ENCODE results near the gene ARL15.
A peak's percentile ranks its signal among the peaks of the same experiment; 100 is the strongest.
"Not testable (repeated sequence)": the region's sequence is repeated elsewhere in the genome, so short reads cannot be mapped to it uniquely, and the experiment has no call there.

The ARL15 gene

DNA sequence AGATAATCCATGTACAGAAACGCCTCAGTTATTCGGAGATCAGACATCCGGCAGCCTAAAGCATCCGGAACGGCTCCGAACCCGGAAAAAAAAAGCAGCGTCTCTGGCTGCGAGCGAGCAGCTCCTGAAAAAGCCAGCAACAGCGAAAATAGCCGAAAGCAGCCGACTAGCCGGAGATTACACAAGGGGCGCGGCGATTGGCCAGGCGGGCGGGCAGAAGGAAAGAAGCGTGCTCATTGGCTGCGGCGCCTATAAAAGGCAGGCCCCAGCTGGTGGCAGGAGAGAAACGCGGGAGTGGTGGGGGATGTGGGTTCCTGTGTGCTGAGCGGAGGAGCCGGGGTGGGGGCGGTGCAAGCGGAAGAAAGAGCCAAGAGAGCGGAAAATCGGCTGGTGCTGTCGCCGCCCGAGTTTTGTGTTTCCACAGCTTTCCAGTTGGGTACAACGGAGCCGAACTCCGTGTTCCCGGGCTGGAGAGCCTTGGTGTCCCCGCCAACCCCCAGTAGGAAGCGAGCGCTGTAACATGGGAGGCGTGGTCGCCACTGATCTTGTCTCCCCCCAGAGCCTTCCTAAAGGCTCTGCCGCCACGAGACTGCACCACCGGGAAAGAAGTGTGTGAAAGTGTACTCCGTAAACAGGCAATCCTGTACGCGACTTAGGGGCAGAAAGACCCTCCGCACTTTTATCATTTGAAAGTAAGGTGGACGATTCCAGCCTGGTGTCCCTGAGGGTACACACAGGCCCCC is at the start of gene ARL15:
TSS of gene ARL15 (minus strand) at position 141 of the 743 bp plus-strand sequence.
- peak; percentile 99 for DNase-seq (ENCODE audit: low spot score)

DNA sequence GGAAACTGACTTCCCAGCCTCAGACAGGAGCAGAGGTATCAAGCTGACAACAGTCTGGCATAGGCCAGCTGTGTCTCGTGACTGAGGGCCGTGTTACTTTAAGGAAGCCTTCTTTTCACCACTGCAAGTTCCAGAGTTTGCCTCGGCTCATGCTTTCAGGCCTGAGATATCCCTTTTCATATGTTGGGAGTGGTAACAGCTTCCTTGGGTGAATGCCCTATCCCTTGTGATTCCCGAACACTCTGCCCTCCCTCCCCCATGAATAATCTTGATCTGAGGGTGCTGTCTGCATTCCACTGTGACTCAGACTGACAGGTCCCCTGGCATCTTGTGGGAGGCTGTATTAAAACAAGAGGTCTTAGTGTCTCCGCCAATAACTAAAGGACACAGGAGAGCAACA is 49.7 kb upstream of the ARL15 start:
- peak; percentile 85 for DNase-seq (ENCODE audit: low spot score)

DNA sequence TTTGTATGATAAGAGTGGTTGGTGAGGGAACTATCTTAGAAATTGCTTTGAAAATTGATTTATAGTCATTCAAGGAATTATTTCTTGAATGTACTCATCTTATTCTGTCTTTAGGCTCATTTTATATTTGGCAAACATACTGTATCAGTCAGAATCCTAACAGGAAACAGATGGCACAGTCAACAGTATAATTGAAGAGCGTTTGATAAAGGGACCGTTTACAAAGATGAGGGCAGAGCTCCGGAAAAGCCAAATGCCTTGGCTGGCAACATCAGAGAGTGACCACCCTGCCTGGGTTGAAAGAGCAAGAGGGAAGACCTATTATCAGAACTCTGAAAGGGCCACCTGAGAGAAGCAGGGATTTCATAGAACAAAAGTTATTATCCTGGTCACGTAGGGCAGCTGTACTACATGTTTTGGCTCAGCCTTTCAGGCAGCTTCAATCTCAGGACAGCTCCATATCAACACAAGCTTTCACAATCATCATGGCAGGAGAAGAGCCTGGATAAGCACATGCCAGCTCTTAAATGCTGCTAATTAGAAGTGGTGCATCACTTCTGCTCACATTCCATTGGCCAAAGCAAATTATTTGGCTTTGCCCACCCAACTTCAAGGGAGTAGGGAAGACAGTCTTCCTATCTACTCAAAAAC is 47.2 kb upstream of the ARL15 start:
- DNase-seq (ENCODE audit: low spot score): no peak

DNA sequence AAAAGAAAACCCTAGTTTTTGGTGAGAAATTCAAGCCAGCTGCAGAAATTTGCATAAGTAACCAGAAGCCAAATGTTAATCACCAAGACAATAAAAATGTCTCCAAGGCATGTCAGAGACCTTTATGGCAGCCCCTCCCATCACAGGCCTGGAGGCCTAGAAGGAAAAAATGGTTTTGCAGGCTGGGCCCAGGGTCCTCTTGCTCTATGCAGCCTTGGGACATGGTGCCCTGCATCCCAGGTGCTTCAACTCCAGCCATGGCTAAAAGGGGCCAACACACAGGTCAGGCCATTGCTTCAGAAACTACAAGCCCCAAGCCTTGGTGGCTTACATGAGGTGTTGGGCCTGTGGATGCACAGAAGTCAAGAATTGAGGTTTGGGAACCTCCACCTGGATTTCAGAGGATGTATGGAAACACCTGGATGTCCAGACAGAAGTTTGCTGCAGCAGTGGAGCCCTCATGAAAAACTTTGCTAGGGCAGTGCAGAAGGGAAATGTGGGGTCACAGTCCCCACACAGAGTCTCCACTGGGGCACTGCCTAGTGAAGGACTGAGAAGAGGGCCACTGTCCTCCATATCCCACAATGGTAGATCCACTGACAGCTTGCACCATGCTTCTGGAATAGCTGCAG is 43.7 kb upstream of the ARL15 start:
- not testable (repeated sequence) for DNase-seq (ENCODE audit: low spot score)

DNA sequence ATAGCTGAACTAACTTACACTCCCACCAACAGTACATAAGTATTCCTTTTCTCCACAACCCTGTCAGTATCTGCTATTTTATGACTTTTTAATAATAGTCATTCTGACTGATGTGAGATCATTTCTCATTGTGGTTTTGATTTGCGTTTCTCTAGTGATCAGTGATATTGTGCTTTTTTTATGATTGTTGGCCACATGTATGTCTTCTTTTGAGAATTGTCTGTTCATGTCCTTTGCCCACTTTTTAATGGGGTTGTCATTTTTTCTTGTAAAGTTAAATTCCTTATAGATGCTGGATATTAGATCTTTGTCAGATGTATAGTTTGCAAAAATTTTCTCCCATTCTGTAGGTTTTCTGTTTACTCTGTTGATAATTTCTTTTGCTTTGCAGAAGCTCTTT is 42.2 kb upstream of the ARL15 start:
- not testable (repeated sequence) for DNase-seq (ENCODE audit: low spot score)

DNA sequence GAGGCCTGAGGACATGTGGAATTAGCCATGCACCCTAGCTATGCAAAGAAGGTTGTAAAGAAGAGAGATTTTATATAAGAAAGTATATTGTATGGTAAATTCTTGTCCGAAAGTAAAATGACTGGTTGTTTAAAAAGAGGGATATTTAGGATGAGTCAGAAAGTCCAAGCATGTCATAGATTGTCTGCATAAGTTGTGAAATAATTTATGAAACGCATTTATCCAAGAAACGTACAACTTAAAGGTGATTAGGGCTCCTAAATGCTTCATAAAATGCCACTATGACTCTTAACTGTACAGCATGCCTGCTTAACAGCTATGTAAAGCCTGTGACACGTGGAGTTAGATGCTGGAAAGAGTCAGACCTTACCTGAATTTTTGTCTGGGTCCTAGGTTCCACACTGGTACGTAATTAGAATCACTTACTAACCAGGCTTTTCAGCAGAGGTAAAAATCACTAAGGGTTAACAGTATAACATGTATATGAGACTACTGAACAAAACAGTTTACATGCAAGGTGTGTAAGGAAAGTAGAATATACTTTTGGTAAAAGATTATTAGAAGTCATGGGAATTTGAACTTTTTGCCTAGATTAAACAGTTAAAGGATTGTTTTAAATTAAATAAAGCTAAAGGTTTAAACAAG is 37.0 kb upstream of the ARL15 start:
- DNase-seq (ENCODE audit: low spot score): no peak

DNA sequence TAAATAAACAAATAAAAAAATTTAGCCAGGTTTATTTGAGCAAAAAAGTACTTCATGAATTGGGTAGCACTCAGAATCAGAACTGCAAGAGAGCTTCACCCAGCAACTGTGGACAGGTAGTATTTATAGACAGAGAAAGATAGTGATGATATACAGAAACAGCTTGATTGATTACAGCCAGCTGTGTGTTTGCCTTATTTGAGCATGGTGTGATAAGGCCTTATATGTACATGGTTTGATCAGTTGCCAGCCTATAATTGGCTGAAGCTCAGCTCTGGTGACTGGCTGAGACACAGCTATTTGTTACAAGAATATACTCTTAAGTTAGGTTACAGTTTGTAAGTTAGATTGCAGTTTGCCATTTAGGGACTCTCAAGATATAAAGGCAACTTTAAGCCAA is 34.3 kb upstream of the ARL15 start:
- no peak for DNase-seq (ENCODE audit: low spot score)

DNA sequence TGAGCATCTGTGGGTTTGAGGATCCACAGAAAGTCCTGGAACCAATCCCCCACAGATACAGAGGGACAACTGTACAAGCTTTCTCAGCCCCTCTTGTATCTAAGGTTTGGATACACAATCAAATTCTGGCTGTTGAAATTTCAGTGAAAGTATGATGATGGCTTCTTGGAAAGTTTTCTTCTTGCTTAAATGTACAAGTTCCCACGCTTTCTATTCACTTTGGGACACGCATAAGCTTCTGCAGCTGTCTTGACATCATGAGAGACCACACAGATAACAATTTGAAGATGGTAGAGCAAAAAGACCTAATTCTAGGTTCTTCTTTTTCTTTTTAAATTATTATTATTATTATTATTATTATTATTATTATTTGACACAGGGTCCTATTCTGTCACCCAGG is 31.6 kb upstream of the ARL15 start:
- no peak for DNase-seq (ENCODE audit: low spot score)

DNA sequence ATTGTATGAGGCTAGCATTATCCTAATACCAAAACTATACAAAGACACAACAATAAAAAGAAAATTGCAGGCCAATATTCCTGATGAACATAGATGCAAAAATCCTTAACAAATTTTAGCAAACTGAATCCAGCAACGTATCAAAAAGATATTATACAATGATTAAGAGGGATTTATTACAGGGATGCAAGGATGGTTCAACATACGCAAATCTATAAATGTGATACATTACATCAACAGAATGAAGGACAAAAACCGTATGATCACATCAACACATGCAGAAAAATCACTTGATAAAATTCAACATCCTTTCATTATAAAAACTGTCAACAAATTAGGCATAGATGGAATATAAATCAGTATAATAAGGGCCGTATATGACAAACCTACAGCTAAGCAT is 27.1 kb upstream of the ARL15 start:
- no peak for DNase-seq (ENCODE audit: low spot score)

DNA sequence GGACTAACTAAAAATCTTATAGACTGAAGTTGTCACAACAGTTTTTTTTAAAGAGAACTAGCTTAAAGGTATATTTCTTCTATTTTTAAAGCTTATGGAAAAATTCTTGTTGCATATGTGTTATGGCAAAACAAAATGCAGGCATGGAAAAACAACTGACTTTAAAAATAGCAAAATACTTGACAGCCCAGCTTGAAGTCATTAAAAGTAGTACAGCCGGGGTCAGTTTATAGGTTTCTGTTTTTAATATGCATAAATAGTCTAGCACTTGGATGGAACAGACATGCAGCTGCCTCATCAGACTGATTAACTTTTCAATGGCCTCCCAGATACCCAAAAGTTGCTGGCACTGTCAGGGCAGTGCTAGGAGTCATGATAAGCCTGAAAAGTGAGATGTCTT is 22.3 kb upstream of the ARL15 start:
- DNase-seq (ENCODE audit: low spot score): no peak

DNA sequence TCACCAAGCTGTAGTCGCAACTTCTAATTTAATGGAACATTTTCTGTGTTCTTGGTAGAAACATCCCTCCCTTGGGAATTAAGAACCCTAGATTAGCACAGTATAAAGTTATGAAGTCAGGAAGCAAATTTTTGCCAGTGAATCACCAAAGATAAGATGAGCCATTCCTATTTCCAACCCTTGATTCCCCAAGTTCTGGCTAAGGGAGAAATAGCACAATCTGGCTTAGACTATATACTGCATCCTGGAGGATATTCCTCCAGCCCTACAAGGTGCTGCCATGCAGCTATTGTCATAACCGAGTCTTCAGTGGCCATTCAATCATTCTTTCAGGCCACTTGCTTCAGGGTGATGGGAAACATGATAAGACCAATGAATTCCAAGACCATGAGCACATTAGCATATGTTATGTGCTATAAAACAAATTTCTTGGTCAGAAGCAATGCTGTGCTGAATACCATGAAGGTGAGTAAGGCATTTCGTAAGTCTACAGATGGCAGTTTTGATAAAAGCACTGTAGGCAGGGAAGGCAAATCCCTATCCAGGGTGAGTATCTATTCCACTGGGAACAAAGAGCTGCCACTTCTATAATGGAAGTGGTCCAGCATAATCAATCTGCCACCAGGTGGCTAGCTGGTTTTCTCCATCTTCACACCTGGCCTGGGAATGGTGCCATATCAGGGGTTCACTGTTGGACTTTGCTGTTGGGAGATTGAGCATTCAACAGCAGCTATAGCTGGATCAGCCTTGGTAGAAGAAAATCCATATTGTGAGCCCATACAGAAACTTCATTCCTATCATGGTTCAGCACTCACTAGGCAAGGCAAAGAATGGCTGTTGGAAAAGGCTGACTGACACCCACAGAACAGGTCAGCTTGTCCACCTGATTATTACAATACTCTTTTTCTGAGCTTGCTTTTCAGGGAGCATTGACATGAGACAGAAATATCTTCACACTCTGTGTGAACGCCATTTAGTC is 19.6 kb upstream of the ARL15 start:
- peak; percentile 72 for DNase-seq (ENCODE audit: low spot score)

DNA sequence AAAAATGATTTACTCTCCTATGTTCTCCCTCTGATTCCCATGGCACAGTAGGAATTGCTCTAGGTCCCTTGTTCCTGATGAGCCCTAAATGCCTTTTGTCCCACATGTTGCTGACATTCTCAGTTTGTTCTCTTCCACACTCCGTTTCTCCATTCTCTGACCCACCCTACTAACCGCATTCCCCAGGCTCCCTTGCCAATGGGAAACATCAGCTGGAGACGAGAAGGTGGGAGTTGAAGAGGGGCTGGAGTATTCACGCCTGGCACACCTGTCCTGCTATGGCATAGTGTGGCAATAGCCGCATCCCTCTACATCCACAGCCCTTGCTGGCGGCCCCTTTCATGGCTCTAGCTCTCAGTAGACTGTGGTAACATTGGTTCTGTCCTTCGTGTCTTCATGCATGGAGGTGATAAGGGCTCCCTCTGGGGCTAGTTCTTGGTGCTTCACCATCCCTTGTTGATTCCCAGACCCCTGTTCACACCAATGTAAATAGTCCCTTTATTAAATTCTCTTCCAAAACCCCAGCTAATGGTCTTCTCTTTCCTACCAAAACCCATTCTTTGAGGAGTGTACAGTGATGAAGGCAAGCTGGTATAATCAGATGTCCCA is 16.4 kb upstream of the ARL15 start:
- DNase-seq (ENCODE audit: low spot score): no peak

DNA sequence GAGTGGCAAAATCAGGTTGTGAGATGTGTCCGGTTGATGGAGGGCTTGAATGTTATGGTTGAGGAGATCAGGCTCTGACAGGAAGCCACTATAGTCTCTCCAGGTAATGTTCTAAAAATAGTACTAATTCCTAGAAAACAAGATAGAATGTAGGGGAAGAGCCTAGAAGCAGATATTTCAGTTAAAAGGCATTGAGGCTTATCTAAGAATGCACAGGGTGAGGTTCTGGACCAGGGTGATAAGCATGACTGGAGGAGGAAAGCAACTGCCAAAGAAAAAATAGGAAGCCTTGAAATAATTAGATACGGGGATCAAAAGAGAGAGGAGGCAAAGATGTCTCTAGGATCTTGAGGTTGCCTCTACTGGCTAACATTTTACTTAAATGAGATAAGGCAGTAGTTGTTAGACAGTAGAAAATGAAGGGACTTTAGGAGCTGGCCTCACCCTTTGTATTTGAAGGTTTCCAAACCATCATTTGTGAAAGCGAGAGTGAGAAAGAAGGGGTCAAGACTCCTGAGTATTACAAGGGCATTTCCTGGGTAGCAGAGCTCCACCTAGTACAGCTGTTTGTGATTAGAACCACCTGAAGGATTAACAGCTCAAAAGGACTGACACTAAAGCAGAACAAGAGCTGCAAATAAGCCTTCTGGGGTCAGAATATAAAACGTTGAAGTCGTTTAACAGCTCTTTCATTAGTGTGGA is 15.4 kb upstream of the ARL15 start:
- no peak for DNase-seq (ENCODE audit: low spot score)

DNA sequence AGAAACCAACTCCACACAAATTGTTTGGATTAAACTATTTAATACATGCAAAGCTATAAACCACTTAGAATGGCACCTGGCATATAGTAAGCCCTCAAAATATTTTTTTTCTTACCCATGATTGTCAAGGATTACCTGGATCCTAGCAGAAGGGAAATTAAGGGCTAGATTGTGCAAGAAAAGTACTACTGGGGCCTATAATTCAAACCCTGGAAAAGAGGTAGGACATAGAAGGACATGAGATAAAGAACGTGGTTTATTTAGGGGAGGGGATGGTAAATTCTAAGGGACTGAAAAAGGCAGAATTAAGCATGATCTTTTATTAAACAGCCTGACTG is 14.9 kb upstream of the ARL15 start:
- DNase-seq (ENCODE audit: low spot score): no peak

DNA sequence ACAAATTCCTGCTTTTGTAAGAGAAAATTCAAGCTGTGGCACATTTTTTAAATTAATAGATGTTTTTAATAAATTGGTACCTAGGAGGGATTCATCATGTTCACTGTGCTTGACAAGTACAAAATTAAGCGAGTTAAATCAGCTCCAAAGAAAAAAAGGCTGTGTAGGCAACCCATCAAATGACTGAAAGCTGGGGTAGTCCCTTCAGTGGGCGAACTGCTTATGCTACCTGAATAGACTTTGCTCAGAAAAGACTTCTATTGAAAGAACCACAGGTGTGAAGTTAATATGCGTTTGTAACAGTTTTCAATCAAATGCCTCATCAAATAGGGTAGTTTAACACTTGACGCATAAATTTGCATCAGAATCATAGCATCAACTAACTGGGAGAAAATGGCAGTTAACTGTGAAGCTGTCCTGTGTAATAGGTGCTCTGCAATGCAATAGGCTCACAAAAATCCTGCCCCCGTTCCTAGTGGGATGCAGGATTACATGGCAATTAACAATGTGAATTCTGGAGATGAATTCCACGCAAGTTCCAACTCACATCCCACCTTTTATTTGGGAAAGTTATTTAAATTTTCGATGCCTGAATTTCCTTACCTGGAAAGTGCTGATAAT is 14.4 kb upstream of the ARL15 start:
- no peak for DNase-seq (ENCODE audit: low spot score)

DNA sequence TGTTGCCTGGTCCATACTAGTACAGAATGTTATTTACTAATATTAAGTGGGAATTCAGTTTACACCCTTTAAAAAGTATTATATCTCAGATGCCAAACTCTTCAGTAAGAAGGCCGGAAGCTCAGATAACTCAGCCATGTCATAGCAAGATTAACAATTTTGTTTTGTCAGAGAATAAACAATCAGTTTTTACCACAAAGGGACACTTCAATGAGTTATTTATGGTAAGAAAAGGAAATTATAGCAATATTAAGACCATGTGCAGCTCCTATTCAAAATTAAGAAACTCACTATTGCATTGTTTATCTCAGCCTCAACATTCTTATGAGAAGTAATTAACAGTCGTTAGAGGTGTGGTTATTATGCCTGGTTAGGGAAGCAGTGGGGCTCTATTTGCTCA is 13.1 kb upstream of the ARL15 start:
- DNase-seq (ENCODE audit: low spot score): no peak

DNA sequence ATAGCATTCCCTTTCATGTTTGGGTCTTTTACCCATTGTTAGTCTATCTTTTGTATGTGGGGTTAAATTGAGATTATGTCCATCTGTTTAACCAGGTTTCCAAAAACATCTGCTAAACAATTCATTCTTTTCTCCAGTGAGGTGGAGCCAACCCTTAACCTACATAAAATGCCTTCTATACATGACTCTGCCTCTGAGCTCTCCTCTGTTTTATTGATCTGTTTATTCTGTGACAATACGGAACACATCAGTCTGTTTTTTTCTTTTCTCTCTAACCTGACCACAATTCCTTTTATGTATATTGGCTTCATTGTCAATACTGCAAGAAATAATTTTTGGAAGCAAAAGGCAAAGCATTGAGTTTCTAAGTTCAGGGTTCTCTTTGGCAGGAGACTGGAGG is 9.9 kb upstream of the ARL15 start:
- no peak for DNase-seq (ENCODE audit: low spot score)

DNA sequence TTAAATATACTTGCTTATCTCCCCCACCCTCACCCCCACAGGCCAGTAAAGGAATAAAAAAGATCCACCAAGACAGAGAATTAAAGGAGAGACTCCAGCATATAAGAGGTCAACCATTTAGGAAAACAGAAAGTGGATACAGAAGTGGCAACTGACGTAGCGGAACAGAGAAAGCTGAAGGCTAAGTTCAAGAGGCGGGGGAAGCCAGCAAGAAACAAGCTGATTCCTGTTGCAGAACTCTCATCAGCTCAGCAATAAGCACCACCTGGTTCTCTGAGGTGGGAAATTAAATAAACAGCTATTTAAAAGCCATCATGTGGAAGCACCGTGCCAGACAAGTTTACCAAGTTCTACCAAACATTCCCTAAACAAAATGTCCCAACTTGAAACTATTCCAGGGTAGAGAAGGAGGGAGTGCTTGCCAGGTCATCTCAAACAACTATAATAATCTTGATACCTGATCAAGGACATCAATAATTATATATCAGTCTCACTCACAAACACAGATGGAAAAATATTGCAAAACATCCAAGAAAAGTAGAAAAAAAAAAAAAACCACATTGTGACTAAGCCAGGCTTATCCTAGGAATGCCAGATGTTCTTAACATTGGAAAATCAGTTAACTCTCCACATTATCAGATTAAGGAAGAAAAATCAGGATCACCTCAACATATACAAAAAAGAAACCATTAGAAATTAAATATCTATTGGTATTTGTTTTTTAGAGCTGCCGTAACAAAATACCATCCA is 7.3 kb upstream of the ARL15 start:
- DNase-seq (ENCODE audit: low spot score): peak; percentile 49

DNA sequence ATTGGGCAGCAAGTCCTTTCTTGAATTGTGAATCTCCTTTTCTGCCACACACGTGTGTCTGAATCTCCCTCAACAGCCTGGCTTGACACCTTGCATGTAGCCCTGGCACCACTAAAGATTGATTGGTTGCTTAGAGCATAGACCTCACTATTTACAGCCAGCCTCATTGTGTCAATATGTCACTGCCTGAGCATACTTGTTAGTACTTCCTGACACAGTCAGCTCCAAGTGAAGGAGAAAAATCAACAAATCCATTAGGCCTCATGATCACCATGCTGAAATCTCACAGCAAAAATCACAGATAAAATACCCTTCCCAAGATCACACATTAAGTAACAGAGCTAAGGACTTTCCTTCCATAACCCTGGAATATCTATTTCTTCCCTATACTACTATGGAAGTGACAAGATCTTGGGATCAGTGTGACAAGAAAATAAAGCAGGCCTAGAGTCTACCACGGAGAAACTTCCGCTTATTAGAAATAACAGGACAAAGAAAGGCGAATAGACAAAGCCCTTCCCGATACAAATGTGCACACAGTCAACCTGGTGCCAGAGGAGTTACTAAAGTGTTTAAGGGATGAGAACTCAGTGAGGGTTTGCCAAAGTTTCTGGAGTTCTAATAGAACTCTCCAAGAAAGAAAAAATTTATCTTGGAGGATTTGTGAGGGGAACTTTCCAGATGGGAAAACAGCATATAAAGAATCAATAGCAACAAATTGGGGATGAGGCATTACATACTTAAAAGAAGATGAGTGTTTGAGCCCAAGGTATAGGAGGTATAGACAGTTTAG is 5.6 kb upstream of the ARL15 start:
- no peak for DNase-seq (ENCODE audit: low spot score)

Measured in GM03348 (cell line).